Measurements from ENCODE around the gene AP2B1.

AP2B1 gene

GRCh38 chr17:35630530-35631148 lies 43.5 kb downstream of the AP2B1 start:
- no peak for DNase-seq (ENCODE audit: low spot score)

GRCh38 chr17:35641032-35641431 lies 53.9 kb downstream of the AP2B1 start:
- DNase-seq (ENCODE audit: low spot score), result no peak

DNA sequence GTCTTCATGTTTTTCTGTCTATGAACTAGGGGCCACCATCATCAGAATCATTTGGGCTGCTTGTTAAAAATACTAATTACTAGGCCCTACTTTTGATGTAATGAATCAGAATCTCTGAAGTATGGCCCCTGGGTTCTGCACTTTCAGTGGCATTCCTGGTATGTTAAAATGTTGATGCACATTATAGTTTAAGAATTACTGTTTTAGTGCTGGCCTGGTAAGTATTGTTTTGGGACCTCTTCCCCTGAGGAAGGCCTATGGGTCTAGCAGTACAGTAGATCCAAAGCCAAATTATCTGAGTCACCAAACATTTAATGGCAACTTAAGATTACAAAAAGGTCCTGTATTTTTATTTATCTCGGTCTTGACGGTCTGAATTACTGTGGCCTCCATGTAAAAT lies 58.8 kb downstream of the AP2B1 start:
- DNase-seq (ENCODE audit: low spot score), result no peak

GRCh38 chr17:35651467-35651866 lies 64.3 kb downstream of the AP2B1 start:
- DNase-seq (ENCODE audit: low spot score), result no peak

DNA sequence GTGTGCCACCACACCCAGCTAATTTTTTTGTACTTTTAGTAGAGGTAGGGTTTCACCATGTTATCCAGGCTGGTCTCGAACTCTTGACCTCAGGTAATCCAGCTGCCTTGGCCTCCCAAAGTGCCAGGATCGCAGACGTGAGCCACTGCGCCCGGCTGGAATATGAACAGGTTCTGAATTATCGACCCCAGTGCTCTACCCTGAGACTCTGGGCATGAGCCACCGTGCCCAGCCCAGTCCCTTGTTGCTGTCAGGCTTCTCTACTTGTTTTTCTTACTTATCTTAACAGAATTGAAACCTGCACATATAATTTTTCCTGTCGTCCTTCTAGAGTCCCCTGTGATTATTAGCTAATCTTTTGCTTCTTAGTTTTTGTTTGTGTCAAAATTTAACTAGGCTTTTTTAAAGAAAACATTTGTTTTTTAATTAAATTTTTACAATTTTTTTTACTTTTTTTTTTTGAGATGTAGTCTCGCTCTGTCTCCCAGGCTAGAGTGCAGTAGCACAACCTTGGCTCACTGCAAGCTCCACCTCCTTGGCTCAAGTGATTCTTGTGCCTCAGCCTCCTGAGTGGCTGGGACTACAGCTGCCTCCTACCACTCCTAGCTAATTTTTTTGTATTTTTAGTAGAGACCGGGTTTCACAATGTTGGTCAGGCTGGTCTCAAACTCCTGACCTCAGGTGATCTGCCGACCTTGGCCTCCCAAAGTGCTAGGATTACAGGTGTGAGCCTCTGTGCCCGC lies 66.7 kb downstream of the AP2B1 start:
- no peak for DNase-seq (ENCODE audit: low spot score)

GRCh38 chr17:35655303-35655702 lies 68.2 kb downstream of the AP2B1 start:
- DNase-seq (ENCODE audit: low spot score), result no peak

DNA sequence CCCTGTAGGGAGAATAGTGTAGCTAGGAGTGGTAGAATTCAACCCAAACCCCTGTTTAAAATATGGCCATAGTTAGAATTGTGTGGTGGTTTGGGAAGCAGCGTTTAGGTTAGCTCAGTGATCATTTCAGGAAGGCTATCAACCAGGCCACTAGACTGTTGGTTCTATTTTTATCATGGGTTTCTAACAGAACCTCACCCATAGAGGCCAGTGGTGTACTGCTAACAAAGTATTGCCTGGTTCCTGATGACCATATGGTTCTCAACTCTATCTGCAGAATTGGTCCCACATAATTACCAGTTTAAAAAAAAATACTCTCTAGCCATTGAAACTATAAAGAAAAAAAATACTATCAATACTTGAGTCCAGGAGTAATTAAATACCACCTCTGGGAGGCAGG lies 73.8 kb downstream of the AP2B1 start:
- no peak for DNase-seq (ENCODE audit: low spot score)

GRCh38 chr17:35664685-35665084 lies 77.6 kb downstream of the AP2B1 start:
- no peak for DNase-seq (ENCODE audit: low spot score)

DNA sequence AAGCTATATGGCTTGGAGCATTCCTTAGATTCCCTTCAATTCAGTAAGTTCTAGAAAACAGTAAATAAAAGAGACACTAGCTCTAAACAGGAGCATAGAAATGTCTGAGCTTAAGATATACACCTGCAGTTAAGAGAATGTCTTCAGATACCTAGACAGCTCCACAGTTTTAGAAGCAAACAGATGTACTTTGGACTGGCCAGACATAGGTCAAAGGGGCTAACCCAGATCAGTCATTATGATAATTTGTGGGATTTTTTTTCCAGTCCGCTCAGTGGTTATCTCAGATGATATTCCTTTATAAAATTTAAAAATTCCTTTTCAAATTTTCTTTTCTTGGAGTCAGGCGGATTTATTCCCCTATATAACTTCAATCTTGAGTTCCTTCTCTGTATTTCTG lies 78.5 kb downstream of the AP2B1 start:
- no peak for DNase-seq (ENCODE audit: low spot score)

GRCh38 chr17:35666070-35666469 lies 78.9 kb downstream of the AP2B1 start:
- DNase-seq (ENCODE audit: low spot score), result no peak

- DNase-seq (ENCODE audit: low spot score), result no peak
Observed at GRCh38 chr17:35666967-35667532, 79.9 kb downstream of the AP2B1 start.

- DNase-seq (ENCODE audit: low spot score), result no peak
Observed at GRCh38 chr17:35668802-35669201, 81.7 kb downstream of the AP2B1 start.

DNA sequence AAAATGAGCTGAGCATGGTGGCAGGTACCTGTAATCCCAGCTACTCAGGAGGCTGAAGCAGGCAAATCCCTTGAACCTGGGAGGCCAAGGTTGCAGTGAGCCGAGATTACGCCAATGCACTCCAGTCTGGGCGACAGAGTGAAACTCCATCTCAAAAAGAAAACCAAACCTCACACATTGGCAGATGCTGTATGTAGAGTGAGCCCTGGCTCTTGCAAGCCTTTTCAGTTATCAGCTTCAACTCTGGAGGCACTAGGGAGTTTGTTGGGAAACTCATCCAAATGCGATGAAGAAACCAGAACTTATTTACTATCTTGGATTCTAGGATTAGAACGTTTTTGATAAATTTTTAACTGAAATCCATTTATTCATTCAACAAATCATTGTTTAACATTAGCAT lies 87.4 kb downstream of the AP2B1 start:
- DNase-seq (ENCODE audit: low spot score), result no peak

GRCh38 chr17:35676441-35676840 lies 89.3 kb downstream of the AP2B1 start:
- no peak for DNase-seq (ENCODE audit: low spot score)

DNA sequence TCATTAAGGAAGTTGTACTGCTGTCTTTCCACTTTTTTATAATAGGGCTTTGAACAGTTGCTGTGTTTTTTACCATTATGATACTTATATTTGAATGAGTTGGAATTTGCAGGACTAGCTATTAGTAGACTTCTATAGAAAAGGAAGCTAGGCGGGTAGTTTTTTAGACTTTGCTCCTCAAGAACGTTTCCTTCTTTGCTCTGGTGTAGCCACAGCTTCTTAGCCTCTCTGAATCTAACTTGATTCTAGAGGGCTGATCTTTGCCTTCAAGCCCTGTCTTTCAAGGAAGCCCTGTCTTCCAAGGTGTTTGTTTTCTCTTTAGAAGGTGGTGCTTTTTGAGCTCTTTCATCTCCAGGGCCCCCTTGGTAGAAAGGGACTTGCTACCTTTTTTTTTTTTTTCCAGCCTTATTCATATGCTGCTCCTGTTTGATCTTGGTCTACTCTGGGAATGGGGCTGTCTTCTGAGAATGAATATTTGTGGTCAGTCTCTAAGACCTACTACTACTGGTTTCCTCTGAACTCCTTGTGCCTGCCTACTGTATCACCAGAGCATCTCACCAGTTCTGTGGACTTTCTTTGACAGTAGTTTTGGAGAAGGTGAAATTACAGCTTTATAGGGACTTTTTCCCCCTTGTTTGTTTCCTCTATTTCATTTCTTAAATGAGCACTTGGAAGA lies 92.0 kb downstream of the AP2B1 start:
- DNase-seq (ENCODE audit: low spot score), result no peak

- DNase-seq (ENCODE audit: low spot score), result no peak
Observed at GRCh38 chr17:35683591-35683990, 96.5 kb downstream of the AP2B1 start.

GRCh38 chr17:35684055-35684802 lies 97.1 kb downstream of the AP2B1 start:
- DNase-seq (ENCODE audit: low spot score), result peak; percentile 57

- no peak for DNase-seq (ENCODE audit: low spot score)
Observed at GRCh38 chr17:35692512-35693210, 105.5 kb downstream of the AP2B1 start.

GRCh38 chr17:35693662-35694061 lies 106.5 kb downstream of the AP2B1 start:
- no peak for DNase-seq (ENCODE audit: low spot score)

DNA sequence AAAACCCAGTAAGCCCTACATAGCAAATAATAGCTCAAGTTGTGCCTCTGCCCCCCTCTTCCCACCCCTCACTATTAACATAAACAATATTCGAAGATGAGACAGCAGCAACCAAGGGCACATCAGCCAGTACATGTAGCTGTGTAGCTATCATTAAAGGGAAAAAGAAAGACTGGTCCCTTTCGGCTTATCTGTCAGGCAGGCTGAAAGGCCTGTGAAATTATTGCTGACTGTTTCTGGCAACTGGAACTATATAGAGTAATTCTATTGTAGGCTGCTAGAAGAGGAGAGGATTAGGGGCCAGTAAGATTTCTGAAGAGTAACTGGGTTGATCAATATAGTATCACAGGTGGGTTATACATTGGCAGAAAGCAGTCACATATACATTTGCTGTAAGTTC lies 107.8 kb downstream of the AP2B1 start:
- DNase-seq (ENCODE audit: low spot score), result no peak

- no peak for DNase-seq (ENCODE audit: low spot score)
Observed at GRCh38 chr17:35695613-35696012, 108.5 kb downstream of the AP2B1 start.

GRCh38 chr17:35698800-35699199 lies 111.7 kb downstream of the AP2B1 start:
- DNase-seq (ENCODE audit: low spot score), result no peak

Data from iPS-NIHi11 (cell line).